Effector CD8-positive, alpha-beta T cell (primary cell): ENCODE data around the gene CALHM2.
"Not testable (repeated sequence)": the region's sequence is repeated elsewhere in the genome, so short reads cannot be mapped to it uniquely, and the experiment has no call there.

ENCODE experiments used
- DNase-seq: peaks from one replicate; lab custom pipeline; 2025; lab: John Stamatoyannopoulos, UW
- total RNA-seq, 4 experiments: gene quantifications; one replicate each; lab custom pipeline; 2026; lab: John Stamatoyannopoulos, UW

Gene CALHM2, protein sequence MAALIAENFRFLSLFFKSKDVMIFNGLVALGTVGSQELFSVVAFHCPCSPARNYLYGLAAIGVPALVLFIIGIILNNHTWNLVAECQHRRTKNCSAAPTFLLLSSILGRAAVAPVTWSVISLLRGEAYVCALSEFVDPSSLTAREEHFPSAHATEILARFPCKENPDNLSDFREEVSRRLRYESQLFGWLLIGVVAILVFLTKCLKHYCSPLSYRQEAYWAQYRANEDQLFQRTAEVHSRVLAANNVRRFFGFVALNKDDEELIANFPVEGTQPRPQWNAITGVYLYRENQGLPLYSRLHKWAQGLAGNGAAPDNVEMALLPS
- total RNA-seq: 26.6 to 76.8 (median 54.7) reads per million in 4 experiments

DNA sequence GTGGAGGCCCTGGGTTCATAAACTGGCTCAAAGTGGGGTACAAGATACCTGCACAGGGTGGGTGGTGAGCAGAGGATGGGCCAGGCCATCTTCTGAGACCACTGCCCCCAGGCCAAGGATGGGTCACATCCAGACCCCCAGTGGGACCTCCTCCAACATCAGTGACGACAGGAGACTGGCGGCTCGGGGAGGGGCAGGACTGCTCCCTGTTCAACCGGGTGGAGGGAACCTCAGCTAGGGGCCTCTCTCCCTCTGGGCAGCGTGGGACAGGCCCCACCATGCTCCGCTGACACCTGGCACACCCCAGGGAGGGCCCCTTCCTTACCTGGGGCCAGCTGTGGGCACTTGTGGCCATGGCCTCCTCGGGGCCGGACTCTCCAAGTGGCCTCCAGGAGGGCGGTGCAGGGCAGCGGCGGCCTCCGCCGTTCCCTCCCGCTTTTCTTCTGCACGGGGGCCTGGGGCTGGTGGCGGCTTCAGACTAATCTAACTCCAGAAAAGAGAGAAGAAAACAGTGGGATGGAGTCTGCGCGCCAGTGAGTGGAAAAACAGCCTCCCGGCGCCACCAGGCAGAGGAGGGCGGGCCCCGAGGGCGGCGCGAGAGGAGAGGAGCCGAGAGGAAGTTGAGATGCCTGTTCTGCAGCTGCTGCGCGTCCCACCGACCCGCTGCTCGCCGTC lies at the start of gene CALHM2:
Gene CALHM2 (minus strand): TSS at position 540 of the 675 bp plus-strand sequence. CDS start 2,429 bp downstream, outside the sequence.
- peak; percentile 16 for DNase-seq

DNA sequence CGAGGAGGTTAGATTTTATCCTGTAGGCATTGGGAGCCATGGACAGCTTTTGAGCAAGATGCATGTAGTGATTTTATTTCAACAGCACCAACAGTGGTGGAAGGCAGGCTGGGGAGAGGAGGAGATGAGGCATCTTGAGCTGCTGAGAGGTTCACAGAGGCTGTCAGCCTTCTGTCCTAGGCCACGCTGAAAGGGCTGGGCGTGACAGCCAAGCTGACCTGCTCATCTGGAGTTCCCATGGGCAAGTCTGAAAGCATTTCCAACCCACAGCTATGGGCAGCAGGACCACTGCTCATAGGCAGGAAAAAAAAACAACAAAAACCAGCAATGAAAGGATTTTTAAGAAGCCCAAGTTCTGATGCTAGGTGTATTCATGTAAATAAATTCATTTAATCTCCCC lies 49.0 kb upstream of the CALHM2 start:
- DNase-seq: no peak

DNA sequence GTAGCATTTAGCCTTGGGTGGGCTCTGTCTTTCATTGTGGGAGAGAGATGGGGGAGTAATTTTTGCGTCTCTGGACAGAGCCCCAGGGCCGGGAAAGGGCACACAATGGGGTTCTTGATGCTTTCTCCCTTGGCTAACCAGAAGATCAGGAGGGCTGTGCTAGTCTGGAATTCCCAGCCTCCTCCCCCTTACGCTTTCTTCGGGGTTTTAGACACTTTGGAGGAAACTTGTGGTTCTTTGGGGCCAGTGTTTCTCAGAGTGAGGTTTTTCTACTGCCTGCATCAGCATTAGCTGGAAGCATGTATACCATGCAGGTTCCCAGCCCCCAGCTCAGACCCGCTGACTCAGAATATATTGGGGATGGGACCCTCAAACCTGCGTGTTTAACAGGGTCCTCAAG lies 48.3 kb upstream of the CALHM2 start:
- no peak for DNase-seq

DNA sequence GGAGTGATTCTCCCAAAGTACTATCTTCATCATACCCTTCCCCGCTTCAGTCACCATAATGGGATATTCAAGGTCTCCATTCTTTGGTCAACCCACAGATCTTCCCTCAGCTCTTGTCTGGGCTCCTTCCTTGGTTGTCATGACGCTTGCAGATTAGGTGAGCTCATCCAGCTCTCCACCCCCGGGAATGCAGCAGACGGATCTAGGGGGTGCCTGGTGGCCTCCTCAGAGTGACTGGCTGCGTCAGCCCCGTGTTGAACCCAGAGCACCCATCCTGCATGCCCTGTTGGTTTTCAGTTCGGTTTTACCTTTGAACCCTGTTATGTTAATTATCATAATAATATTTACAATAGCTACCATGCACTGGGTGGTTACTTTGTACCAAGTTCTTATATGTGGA lies 47.7 kb upstream of the CALHM2 start:
- no peak for DNase-seq

DNA sequence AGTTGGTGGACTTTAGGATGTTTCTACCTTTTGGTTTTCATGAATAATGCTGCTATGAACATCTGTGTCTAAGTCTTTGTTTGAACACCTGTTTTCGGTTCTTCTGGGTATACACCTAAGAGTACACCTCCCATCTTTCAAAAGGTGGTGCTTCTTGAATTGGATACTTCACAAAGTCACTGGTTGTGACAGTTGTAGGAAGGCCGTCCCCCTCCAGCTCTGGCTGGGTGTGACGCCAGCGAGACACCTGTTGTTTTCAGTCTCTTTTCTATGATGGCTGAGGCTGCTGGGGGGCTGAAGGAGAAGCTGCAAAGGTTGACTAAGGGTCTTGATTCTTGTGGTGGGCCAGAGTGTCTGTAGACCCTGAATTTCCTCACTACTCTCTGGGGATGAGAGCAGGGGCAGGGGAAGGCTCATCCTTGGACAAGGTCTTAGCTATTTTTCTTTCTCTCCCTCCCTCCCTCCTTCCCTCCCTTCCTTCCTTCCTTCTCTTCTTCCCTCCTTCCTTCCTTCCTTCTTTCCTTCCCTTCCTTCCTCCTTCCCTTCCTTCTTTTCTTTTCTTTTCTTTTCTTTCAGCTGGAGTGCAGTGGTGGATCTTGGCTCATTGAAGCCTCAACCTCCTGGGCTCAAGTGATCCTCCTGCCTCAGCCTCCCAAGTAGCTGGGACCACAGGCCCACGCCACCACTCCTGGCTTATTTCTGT lies 46.9 kb upstream of the CALHM2 start:
- no peak for DNase-seq

DNA sequence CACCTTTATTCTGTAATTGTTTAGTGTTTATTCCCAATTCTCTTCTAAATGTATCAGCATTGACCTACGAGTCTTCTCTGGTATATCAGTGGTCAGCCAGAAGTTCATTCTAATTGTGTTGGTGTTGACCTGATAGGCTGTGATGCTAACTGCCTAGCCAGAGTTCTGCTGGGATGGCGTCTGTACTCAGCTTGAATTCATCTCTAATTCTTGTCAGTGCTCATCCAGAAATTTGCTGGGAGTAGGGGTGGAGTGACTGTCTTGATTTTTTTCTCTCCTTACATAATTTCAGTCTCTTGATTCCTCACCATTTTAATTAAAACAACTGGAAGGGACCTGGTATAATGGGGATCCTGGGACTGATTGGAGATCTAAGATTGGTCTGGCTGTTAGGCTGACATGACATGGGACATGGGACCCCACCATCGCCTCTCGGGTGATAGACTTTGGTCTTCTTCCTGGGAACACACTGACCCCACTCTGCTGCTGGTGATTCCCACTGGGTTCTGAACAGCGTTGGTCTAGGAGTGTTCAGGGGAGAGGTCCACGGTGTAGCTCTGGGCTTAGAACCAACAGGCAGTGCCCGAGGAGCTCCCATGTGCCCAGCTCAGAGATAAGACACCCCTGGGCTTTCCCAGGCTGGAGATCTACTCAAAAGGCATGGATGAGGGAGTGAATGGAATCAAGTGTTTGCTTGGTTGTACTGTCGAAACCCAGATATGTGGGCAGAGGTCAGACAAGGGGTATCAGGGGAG lies 45.2 kb upstream of the CALHM2 start:
- DNase-seq: no peak

DNA sequence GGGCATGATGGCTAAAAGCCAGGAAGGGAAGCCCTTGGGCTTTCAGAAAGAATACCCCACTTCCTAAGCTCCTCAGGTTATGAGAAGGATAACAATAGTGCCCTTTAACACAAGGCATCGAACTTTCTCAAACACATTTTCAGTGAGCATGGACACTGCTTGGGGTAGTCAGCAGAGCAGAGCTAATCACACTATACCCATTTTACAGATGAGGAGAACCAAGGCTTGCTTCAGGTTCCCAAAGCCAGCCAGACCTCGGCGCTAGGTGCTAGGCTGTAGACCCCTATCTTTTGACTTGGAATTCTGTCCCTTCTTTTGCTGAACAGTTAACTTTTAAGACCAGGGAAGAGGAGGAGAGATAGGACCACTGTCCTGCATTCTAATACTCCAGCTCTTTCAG lies 43.2 kb upstream of the CALHM2 start:
- DNase-seq: no peak

DNA sequence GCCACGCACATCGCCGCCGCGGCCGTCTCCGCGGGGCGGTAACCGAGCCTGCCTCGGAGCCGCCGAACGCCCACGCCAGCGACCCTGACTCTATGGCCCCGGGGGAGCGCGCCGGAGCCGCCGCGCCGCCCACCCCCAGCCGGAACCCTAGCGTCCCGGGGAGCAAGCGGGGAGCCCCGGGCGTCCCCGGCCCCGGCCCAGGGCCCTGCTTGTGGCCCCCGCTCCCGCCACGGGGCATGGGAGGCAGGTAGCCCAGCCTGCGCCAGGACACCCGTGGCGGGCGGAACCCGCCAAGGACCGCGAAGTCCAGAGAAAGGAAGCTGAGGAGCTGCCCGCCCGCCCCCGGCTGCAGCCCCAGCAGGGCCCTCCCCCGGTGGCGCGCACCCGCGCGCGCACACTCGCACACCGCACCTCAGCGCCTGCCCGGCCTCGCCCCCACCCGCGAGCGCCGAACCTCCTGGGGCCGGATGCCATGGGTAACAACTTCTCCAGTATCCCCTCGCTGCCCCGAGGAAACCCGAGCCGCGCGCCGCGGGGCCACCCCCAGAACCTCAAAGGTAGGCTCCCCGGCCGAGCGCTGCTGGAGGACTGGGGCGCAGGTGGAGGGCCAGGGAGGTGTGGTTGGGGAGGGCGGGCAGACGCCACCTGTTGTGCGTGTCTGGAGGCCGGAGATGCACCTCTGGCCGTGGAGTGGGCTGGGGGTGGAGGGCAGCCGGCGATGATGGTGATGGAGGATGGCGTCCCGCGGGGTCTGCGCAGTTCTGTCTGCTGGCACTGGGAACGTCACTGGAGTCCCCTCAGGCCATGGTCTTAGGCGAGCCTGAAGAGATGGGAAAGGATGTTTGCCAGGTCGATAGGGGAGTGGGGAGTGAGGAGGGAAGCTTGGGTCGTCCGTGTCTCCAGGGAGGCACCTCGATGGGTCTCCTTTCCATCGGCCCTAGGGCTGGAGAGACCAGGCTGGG lies 42.0 kb upstream of the CALHM2 start:
- DNase-seq: no peak

DNA sequence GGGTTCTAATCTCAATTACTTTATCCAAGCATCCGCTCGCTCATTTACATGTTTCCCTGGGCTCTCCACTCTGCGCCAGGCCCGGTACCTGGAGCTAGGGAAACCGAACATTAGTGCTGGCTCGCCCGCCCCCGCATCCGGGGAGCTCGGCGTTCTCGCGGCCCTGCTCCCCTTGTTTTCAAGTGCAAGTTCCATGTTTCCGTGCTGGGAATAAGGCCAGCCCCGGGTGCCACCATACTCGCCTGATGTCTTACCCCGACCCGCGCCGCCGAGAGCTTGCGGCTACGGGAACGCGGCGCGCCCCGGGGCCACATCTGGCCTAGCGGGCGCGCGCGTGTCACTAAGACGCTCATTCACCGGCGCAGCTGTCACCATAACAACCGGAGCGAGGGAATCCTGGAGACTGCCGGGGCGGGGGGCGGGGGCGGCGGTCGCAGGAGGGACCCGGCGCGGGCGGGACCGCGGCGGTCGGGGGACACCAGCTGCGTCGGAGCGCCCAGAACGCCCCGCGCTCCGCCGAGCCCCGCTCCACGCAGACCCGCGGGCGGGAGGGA lies 41.3 kb upstream of the CALHM2 start, which contains the start of gene NEURL1:
Gene NEURL1 (plus strand): TSS at position 344 of the 554 bp plus-strand sequence. CDS start 683 bp downstream, outside the sequence.
- no peak for DNase-seq

DNA sequence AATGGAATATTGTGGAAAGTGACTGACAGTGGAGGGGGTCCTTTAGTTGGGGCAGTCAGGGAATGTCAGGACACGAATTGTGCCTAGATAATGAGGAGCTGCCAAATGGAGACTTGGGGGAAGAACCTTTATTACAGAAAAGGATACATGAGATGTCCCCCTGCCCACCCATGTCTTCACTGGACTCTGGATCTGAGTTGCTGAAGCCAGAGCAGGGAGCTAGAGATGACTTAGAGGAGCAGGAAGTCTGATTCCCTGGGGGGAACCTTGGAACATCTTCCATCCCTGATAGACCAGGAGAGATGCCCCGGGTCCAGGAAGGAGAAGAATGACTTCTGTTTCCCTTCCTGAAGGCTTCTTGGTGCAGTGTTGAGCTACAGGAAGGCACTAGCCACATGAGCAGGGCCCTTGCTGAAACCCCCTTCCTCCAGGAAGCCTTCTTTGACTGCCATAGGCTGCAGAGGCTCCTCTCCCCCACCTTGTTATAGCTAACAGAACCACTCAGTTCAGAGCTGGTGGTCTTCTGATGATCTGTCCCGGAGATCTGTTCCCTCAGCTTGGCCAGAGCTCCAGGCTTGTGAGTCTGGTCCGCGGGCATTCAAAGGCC lies 40.6 kb upstream of the CALHM2 start:
- DNase-seq: no peak

DNA sequence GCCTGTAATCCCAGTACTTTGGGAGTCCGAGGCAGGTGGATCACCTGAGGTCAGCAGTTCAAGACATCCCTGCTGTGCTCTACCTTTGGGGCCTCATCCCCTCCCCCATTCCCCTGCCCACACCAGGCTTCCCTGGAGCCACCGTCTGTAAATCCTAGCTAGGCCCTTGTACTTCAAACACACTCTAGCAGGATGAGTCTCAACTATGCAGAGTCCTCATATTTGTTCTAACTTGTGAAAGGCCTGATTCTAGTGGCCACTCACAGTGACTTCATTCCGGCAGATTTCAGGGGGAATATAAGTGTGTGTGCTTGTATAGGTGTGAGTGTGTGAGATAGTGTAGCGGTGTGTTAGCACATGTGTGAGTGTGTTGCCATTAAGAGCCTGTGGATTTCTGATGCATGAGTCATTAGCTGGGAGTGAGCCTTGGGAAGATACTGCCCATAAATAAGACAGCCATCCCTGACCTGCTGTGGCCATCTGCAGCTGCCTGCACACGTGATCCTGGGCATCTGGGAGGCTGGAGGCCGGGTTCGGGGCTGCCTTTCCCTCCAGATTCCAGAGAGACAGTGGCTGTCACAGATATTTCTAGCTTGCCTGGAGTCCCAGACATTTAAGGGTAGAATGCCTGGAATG lies 39.7 kb upstream of the CALHM2 start:
- DNase-seq: no peak

DNA sequence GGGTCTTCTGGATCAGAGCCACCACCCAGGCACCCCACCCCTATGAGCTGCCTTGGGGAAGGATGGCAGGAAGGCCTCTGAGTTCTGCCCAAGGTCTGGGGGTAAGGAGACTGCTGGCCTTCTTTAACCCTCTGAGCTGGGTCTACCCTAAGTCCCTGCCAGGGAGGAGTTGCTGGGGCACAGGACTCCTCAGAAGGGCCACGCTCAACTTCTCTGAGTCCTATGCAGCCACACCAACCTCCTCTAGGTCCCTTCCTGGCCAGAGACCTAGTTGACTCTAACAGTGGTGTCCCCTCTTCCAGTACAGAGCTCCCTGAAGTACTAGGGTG lies 38.8 kb upstream of the CALHM2 start:
- no peak for DNase-seq

DNA sequence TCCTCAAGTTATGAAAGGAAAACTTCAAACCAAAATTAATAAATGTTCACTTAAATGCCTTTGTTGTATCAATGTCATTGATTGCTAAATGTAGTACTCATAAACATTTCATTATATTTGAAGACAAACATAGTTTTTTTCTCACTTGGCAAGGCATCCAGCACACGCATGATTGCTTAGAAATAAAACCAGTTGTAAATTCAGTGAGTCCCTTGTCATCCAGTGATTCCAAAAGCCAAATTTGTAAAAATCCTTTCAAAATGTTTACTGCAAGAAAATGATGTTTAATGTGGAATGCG lies 35.2 kb upstream of the CALHM2 start:
- no peak for DNase-seq

DNA sequence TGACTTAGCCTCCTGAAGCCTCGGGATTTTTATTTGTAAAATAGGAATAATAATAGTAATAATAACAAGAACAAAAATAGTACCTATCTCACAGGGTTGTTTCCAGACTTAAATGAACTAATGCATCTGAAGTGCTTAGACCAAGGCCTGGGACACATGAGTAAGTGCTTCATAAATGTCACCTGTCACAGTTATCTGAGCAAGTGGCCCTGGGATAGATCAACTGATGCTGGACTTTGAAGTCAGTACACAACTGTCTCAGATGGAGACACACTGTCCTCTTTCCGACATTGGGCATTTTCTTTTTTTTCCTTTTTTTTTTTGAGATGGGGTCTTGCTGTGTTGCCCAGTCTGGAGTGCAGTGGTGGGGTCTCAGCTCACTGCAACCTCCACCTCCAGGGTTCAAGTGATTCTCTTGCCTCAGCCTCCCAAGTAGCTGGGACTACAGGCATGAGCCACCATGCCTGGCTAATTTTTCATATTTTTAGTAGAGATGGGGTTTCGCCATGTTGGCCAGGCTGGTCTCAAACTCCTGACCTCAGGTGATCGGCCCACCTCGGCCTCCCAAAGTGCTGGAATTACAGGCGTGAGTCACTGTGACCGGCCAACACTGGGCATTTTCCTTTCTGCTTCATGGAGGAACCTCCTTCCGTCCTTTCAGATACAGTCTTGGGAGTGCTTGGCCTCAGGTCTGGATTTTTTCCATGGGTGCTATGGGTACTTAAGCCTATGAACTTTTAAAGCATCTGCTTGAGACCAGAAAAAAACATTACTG lies 34.7 kb upstream of the CALHM2 start:
- not testable (repeated sequence) for DNase-seq

DNA sequence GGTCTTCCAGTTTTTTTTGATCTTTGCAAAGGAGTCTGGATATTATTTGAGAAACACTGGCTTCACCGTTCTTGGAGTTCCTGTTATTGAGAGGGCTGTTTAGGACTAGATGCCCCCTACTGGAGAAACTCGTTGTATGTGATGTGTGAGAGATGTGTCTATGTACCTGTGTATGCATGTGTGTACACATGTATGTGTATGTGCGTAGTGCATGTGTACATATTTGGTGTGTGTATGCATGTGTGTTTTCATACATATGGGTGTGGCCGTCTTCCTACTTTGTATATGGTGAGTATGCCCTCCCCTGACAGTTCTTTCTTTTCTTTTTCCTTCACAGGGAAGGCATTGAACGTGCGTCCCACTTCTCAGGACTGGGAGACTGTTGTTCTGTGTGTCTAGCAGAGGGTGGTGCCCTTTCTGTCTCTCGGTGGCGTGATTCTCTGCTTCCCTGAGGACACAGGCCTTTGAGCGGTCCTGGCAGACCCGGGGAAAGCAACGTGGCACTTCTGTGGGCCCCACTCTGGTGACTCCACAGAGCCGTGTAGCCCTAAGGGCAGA lies 29.9 kb upstream of the CALHM2 start:
- DNase-seq: no peak

DNA sequence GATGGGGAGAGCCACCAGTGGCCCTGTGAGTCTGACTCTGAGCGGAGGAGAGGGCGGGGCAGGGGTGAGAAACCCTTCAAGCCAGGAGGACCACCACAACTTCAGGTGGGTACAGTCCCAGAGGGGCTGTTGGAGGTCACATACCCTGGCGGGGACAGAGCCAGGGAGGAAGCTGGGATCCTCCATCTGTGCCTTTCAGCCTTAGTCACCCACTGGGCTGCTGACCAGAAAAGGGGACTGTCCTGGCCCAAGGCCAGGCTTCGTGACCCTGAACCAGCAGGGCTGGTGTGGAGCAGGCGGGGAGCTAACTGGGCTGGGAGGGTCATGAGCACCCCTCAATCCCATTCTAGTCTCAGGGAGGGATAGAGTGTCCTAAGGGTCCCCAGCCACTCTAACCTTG lies 28.4 kb upstream of the CALHM2 start:
- DNase-seq: no peak

DNA sequence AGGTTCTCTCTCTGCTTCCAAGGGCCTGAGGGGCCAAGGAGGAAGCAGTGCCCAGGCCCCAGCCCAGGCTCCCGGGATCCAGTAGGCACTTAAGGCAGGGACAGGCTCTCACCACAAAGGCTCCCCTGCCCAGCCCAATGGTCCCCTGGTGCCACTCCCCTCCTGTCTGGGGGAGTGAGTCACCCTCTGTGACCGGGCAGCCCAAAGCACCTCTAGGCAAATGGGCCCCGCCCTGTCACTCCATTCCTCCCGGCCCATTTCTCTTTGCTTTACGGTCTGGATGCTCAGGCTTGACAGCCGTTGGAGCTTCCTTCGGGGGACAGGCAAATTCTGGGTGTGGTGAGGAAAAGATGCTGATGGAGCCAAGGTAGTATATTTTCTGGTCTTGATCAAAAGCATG lies 27.0 kb upstream of the CALHM2 start, which contains the start of gene CALHM3:
Gene CALHM3 (minus strand): TSS at position 106 of the 400 bp plus-strand sequence. CDS start 208 bp downstream, outside the sequence.
- no peak for DNase-seq

DNA sequence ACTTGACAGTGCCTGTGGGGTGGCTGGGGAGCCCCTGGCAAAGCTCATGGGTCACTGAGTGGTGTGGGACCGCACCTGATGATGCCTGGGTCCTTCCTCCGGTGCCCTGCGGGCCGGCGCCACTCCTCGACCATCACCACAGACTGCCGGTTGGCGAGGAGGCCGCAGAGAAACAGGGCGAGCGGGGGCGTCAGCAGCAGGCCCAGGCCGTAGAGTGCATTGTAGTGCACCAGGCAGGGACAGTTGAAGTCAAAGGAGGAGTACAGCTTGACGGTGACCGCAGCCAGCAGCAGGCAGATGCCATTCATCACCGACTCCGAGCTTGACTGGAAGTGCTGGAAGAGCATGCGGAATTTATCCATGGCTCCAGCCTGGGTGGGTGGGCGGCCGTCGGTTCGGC lies 26.5 kb upstream of the CALHM2 start:
- no peak for DNase-seq
